Measurements from ENCODE around the gene ZNF710. TPM values are rescaled to one million over a fixed set of nuclear protein-coding genes. Genes with fewer than 3 reads are reported as not detected.

The ZNF710 gene
- total RNA-seq, 4 donors from 2014 or later: 8.9 to 17.2 (median 11.5) TPM

GRCh38 chr15:89991312-89991711, 9.8 kb upstream of the ZNF710 start:
- H3K27ac ChIP-seq: no peak overlapping the region
- no peak overlapping the region for H3K4me3 ChIP-seq (replicated peaks in 1 of 3)
- H3K36me3 ChIP-seq: no peaks in the 10 kb centered on the region
- intact Hi-C loops (cut with DNase I): no loop called here
- no peak for DNase-seq
- no peaks in the 10 kb centered on the region for H3K9me3 ChIP-seq
- no peaks in the 10 kb centered on the region for H3K27me3 ChIP-seq
- no peaks in the 10 kb centered on the region for H3K4me1 ChIP-seq
- TF ChIP-seq POLR2A (IDR thresholded peaks at IDR 0.05): no peak
- TF ChIP-seq, protein P1, sequence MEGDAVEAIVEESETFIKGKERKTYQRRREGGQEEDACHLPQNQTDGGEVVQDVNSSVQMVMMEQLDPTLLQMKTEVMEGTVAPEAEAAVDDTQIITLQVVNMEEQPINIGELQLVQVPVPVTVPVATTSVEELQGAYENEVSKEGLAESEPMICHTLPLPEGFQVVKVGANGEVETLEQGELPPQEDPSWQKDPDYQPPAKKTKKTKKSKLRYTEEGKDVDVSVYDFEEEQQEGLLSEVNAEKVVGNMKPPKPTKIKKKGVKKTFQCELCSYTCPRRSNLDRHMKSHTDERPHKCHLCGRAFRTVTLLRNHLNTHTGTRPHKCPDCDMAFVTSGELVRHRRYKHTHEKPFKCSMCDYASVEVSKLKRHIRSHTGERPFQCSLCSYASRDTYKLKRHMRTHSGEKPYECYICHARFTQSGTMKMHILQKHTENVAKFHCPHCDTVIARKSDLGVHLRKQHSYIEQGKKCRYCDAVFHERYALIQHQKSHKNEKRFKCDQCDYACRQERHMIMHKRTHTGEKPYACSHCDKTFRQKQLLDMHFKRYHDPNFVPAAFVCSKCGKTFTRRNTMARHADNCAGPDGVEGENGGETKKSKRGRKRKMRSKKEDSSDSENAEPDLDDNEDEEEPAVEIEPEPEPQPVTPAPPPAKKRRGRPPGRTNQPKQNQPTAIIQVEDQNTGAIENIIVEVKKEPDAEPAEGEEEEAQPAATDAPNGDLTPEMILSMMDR (IDR thresholded peaks at IDR 0.05): no peak
- WGBS, 2 donors: 75 to 85% methylated on average over 4 of the region's 4 CpGs

GRCh38 chr15:89993349-89993748, 7.8 kb upstream of the ZNF710 start:
- no peak for TF ChIP-seq POLR2A (IDR thresholded peaks at IDR 0.05)
- TF ChIP-seq, protein P1 (IDR thresholded peaks at IDR 0.05): no peak
- Histone ChIP-seq H3K4me1 (peaks cover 0 to 4% of the 10 kb centered on the region in 2 donors), H3K36me3 (no peaks in the 10 kb centered on the region), H3K27ac (no peak overlapping the region), H3K9me3 (no peaks in the 10 kb centered on the region), H3K4me3 (replicated peaks in 1 of 3) (no peak overlapping the region), H3K27me3 (no peaks in the 10 kb centered on the region)
- WGBS, 2 donors: 82 to 90% methylated on average over 1 of the region's 1 CpG
- intact Hi-C loops (cut with DNase I): no loop called here
- no peak for DNase-seq

DNA sequence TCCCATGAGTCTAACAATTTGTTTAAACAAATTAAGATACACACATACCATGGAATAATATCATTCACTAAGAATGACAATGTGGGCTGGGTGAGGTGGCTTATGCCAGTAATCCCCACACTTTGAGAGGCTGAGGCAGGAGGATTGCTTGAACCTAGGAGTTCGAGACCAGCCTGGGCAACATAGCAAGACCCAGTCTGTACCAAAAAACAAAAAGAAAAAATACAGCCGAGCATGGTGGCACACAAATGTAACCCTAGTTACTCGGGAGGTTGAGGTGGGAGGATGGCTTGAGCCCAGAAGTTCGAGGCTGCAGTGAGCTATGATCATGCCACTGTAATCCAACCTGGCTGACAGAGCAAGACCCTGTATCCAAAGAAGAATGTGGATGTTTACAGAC, 4.0 kb upstream of the ZNF710 start:
- Histone ChIP-seq H3K27ac (no peak overlapping the region), H3K4me1 (peaks cover 14 to 24% of the 10 kb centered on the region in 2 donors), H3K27me3 (no peaks in the 10 kb centered on the region), H3K4me3 (replicated peaks in 1 of 3) (no peak overlapping the region), H3K36me3 (no peaks in the 10 kb centered on the region), H3K9me3 (no peaks in the 10 kb centered on the region)
- intact Hi-C loops (cut with DNase I): no loop called here
- TF ChIP-seq, protein P1 (IDR thresholded peaks at IDR 0.05): no peak
- WGBS, 2 donors: 88 to 94% methylated on average over 4 of the region's 4 CpGs
- DNase-seq: no peak

DNA sequence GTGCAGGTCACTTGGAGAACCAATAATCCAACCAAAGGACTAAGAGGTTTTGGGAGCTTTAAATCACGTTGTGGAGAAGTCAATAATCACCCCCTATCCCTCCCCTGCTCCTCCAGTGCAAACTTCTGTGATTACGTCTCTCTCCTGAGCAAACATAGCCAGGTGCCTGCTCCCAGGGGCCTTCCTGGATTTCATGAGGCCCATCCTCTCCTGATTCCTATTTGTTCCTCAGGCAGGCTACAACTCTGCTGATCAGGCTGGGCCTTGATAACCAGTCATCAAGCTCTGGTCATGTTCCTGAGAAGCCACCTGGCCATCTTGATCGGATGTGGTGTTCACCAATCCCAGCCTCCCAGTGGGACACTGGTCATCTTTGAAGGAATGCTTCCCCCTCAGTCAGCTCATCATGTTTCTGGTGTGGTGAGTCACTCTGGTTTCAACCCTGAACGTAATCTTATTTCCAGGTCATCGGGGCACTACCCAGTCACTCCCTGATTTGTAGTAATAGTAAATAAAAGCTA, 2.9 kb upstream of the ZNF710 start:
- intact Hi-C loops (cut with DNase I): no loop called here
- no peaks in the 10 kb centered on the region for H3K36me3 ChIP-seq
- TF ChIP-seq, protein P1 (IDR thresholded peaks at IDR 0.05): no peak
- TF ChIP-seq POLR2A (IDR thresholded peaks at IDR 0.05): no peak
- WGBS, 2 donors: 54 to 55% methylated on average over 5 of the region's 5 CpGs
- no peaks in the 10 kb centered on the region for H3K27me3 ChIP-seq
- H3K27ac ChIP-seq: no peak overlapping the region
- H3K4me1 ChIP-seq: peaks cover 22 to 29% of the 10 kb centered on the region in 2 donors
- no peak for DNase-seq
- H3K4me3 ChIP-seq (replicated peaks in 1 of 3): no peak overlapping the region
- no peaks in the 10 kb centered on the region for H3K9me3 ChIP-seq

DNA sequence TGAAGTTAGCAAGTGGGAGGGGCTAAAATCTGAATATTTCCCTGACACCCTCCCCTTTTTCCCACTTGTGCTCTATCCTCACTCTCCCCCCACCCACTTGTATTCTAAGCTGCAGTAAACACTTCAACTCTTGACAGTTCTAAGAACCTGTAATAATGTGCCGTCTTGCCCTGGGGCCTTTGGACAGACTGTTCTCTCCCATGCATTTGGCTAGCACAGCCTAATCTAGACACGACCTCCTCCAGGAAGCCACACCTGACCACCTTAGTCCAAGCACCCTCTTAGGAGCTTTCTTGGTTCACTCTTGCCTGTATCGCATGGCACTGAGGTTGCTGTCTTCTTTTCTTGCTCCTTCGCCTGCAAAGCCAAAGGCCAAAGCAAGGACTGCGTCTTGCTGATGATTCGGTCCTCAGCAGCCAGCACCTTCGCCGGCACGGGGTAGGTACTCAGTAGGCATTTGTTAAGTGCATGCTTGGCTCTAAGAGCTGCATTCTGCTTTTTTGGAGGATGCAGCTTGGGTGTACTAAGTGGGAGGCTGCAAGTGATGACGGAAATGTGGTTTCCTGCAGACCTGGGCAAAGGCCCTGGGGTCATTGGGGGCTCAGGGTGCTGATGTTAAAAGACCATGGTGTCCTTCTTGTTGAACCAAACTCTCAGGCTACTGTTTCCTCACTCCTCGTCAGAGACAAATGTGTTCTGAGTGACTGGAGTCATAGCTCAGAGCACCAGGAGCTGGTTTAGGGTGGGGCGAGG, 2.0 kb upstream of the ZNF710 start:
- Histone ChIP-seq H3K27ac (peak overlapping the region in 1 of 3 donors; percentile 79), H3K4me1 (peaks cover 22 to 38% of the 10 kb centered on the region in 2 donors), H3K36me3 (no peaks in the 10 kb centered on the region), H3K4me3 (replicated peaks in 1 of 3) (no peak overlapping the region), H3K27me3 (no peaks in the 10 kb centered on the region), H3K9me3 (no peaks in the 10 kb centered on the region)
- TF ChIP-seq, protein P1 (IDR thresholded peaks at IDR 0.05): no peak
- no peak for TF ChIP-seq POLR2A (IDR thresholded peaks at IDR 0.05)
- 71 to 78% methylated on average over 12 of the region's 12 CpGs for WGBS, 2 donors
- DNase-seq: no peak
- intact Hi-C loops (cut with DNase I): no loop called here
